Left hindlimb (tissue), 1 donor: ENCODE results near the gene RIMBP3C.
"Not testable (repeated sequence)": the region's sequence is repeated elsewhere in the genome, so short reads cannot be mapped to it uniquely, and the experiment has no call there.

Experiments used
- DNase-seq: peaks from one replicate; pipeline ENCODE4 v3.0.0-alpha.2; 2018

The RIMBP3C gene

GRCh38 chr22:21551361-21551760, at the start of gene RIMBP3C:
Gene RIMBP3C (minus strand): TSS chr22:21551461. CDS start chr22:21550976, 485 bp downstream.
- not testable (repeated sequence) for DNase-seq

- DNase-seq: no peak
Measured at GRCh38 chr22:21599053-21599893, 48.0 kb upstream of the RIMBP3C start.

GRCh38 chr22:21598302-21598701, 47.0 kb upstream of the RIMBP3C start:
- DNase-seq: no peak

- DNase-seq: not testable (repeated sequence)
Measured at GRCh38 chr22:21596356-21597135, 45.3 kb upstream of the RIMBP3C start.

- no peak for DNase-seq
Measured at GRCh38 chr22:21594865-21595452, 43.7 kb upstream of the RIMBP3C start.

GRCh38 chr22:21593406-21594232, 42.4 kb upstream of the RIMBP3C start:
- no peak for DNase-seq

- DNase-seq: no peak
Measured at GRCh38 chr22:21592422-21592821, 41.2 kb upstream of the RIMBP3C start.

- DNase-seq: no peak
Measured at GRCh38 chr22:21591695-21592094, 40.4 kb upstream of the RIMBP3C start.

- DNase-seq: no peak
Measured at GRCh38 chr22:21590809-21591641, 39.8 kb upstream of the RIMBP3C start.

GRCh38 chr22:21589396-21589795, 38.1 kb upstream of the RIMBP3C start:
- DNase-seq: no peak

- no peak for DNase-seq
Measured at GRCh38 chr22:21587803-21588611, 36.7 kb upstream of the RIMBP3C start.

- DNase-seq: no peak
Measured at GRCh38 chr22:21585389-21585788, 34.1 kb upstream of the RIMBP3C start.

GRCh38 chr22:21582801-21583740, 31.8 kb upstream of the RIMBP3C start:
- no peak for DNase-seq

- DNase-seq: not testable (repeated sequence)
Measured at GRCh38 chr22:21581009-21581713, 29.9 kb upstream of the RIMBP3C start.

GRCh38 chr22:21580623-21581007, 29.4 kb upstream of the RIMBP3C start:
- DNase-seq: not testable (repeated sequence)

- DNase-seq: no peak
Measured at GRCh38 chr22:21579474-21579851, 28.2 kb upstream of the RIMBP3C start.

- no peak for DNase-seq
Measured at GRCh38 chr22:21573750-21574494, 22.7 kb upstream of the RIMBP3C start.

- no peak for DNase-seq
Measured at GRCh38 chr22:21573293-21573734, 22.1 kb upstream of the RIMBP3C start.
